Measurements from ENCODE around the gene HELZ.

- TF ChIP-seq, protein P1, sequence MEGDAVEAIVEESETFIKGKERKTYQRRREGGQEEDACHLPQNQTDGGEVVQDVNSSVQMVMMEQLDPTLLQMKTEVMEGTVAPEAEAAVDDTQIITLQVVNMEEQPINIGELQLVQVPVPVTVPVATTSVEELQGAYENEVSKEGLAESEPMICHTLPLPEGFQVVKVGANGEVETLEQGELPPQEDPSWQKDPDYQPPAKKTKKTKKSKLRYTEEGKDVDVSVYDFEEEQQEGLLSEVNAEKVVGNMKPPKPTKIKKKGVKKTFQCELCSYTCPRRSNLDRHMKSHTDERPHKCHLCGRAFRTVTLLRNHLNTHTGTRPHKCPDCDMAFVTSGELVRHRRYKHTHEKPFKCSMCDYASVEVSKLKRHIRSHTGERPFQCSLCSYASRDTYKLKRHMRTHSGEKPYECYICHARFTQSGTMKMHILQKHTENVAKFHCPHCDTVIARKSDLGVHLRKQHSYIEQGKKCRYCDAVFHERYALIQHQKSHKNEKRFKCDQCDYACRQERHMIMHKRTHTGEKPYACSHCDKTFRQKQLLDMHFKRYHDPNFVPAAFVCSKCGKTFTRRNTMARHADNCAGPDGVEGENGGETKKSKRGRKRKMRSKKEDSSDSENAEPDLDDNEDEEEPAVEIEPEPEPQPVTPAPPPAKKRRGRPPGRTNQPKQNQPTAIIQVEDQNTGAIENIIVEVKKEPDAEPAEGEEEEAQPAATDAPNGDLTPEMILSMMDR (IDR thresholded peaks at IDR 0.05; ENCODE audit: poor library complexity) = no peak
- TF ChIP-seq EZH2 (IDR thresholded peaks at IDR 0.05; ENCODE audit: borderline replicate concordance) = no peak
These were observed 223.8 kb downstream of the HELZ start for GRCh38 chr17:67021196-67021595.
